ENCODE results near the gene APBA2.

- no peak for TF ChIP-seq CTCF (IDR thresholded peaks at IDR 0.05)
- no peak for TF ChIP-seq EZH2phosphoT487 (IDR thresholded peaks at IDR 0.05)
- no peak for TF ChIP-seq EZH2 (IDR thresholded peaks at IDR 0.05)
These were observed 120.2 kb downstream of the APBA2 start for GRCh38 chr15:29005931-29006330.
